Peyer's patch (tissue), 4 donors: ENCODE measurements around the gene LAPTM5. TPM values are rescaled to one million over a fixed set of nuclear protein-coding genes. Genes with fewer than 3 reads are reported as not detected.

ENCODE experiments used
- DNase-seq, 3 donors: peaks; one replicate each; pipeline ENCODE4 v3.0.0-alpha.2; 2017 to 2019
- H3K27ac ChIP-seq, 4 donors: fragments of 200-600 bp; sonication (generic); one replicate each; pipeline ENCODE4 v1.5.1; 2016 to 2019
- H3K27me3 ChIP-seq, 2 donors: fragments of 200-600 bp; sonication (generic); one replicate each; pipeline ENCODE4 v1.5.1; 2019
- H3K36me3 ChIP-seq, 3 donors: fragments of 200-600 bp; sonication (generic); one replicate each; pipeline ENCODE4 v1.5.1; 2016 to 2019
- H3K4me1 ChIP-seq, 4 donors: fragments of 200-600 bp; sonication (generic); one replicate each; pipeline ENCODE4 v1.5.1; 2016 to 2019
- H3K4me3 ChIP-seq, 4 donors: fragments of 200-600 bp; sonication (generic); 1 replicate in 3 of 4; 2 replicates in 1 of 4; pipeline ENCODE4 v1.5.1; 2016 to 2019; ENCODE audit warnings: mild to moderate bottlenecking in 1 of 4
- H3K9me3 ChIP-seq, 4 donors: fragments of 200-600 bp; sonication (generic); one replicate each; pipeline ENCODE4 v1.5.1; 2016 to 2019; ENCODE audit warnings: mild to moderate bottlenecking in 1 of 4
- CTCF ChIP-seq, 6 experiments: fragments of 450-650 bp in 4 of 6; fragments of 200-600 bp in 2 of 6; sonication (generic) in 1 of 6; IDR thresholded peaks; one replicate each; pipeline ENCODE4 v1.5.1; 2017 to 2019; ENCODE audit warnings: antibody characterized with exemption in 6 of 6, mild to moderate bottlenecking in 3 of 6, moderate library complexity in 1 of 6
- POLR2A ChIP-seq, 2 donors: fragments of 450-650 bp; IDR thresholded peaks; one replicate each; pipeline ENCODE4 v1.5.1; 2017; ENCODE audit warnings: antibody characterized with exemption in 2 of 2, mild to moderate bottlenecking in 2 of 2, moderate library complexity in 2 of 2
- total RNA-seq, 4 donors: library from RNA; depleted of rRNA; stranded (reverse); fragments of >200 nt; gene quantifications; one replicate each; pipeline ENCODE4 v1.1.0, GENCODE V29; 2016

LAPTM5 gene
- total RNA-seq, 4 donors from 2014 or later, result 10.3 to 77.6 (median 18.3) TPM

GRCh38 chr1:30776097-30777059 lies 18.8 kb upstream of the LAPTM5 start:
- H3K36me3 ChIP-seq, result no peaks in the 10 kb centered on the region
- H3K4me1 ChIP-seq, result no peaks in the 10 kb centered on the region
- H3K27me3 ChIP-seq, result no peaks in the 10 kb centered on the region
- DNase-seq, result peak in 1 of 3 donors; percentile 38
- no peak for TF ChIP-seq POLR2A (IDR thresholded peaks at IDR 0.05)
- TF ChIP-seq CTCF (IDR thresholded peaks at IDR 0.05), result no peak
- no peaks in the 10 kb centered on the region for H3K9me3 ChIP-seq
- H3K4me3 ChIP-seq, result no peak overlapping the region
- H3K27ac ChIP-seq, result no peak overlapping the region

GRCh38 chr1:30775433-30775975 lies 17.9 kb upstream of the LAPTM5 start:
- DNase-seq, result no peak
- Histone ChIP-seq H3K4me1 (no peaks in the 10 kb centered on the region), H3K36me3 (no peaks in the 10 kb centered on the region), H3K4me3 (no peak overlapping the region), H3K9me3 (no peaks in the 10 kb centered on the region), H3K27me3 (no peaks in the 10 kb centered on the region), H3K27ac (no peak overlapping the region)
- TF ChIP-seq POLR2A (IDR thresholded peaks at IDR 0.05), result no peak
- TF ChIP-seq CTCF (IDR thresholded peaks at IDR 0.05), result no peak

- DNase-seq, result no peak
- TF ChIP-seq CTCF (IDR thresholded peaks at IDR 0.05) (no peak), POLR2A (IDR thresholded peaks at IDR 0.05) (no peak)
- no peaks in the 10 kb centered on the region for H3K36me3 ChIP-seq
- no peak overlapping the region for H3K4me3 ChIP-seq
- H3K4me1 ChIP-seq, result no peaks in the 10 kb centered on the region
- no peaks in the 10 kb centered on the region for H3K27me3 ChIP-seq
- H3K9me3 ChIP-seq, result no peaks in the 10 kb centered on the region
- H3K27ac ChIP-seq, result no peak overlapping the region
Observed at GRCh38 chr1:30774550-30775432, 17.2 kb upstream of the LAPTM5 start.

- DNase-seq, result no peak
- H3K4me1 ChIP-seq, result no peaks in the 10 kb centered on the region
- H3K4me3 ChIP-seq, result no peak overlapping the region
- H3K27ac ChIP-seq, result no peak overlapping the region
- no peaks in the 10 kb centered on the region for H3K9me3 ChIP-seq
- H3K27me3 ChIP-seq, result no peaks in the 10 kb centered on the region
- no peaks in the 10 kb centered on the region for H3K36me3 ChIP-seq
- TF ChIP-seq POLR2A (IDR thresholded peaks at IDR 0.05) (no peak), CTCF (IDR thresholded peaks at IDR 0.05) (no peak)
Observed at GRCh38 chr1:30773722-30774358, 16.3 kb upstream of the LAPTM5 start.

GRCh38 chr1:30771005-30771404 lies 13.4 kb upstream of the LAPTM5 start:
- TF ChIP-seq CTCF (IDR thresholded peaks at IDR 0.05), result no peak
- TF ChIP-seq POLR2A (IDR thresholded peaks at IDR 0.05), result no peak
- no peaks in the 10 kb centered on the region for H3K27me3 ChIP-seq

More at GRCh38 chr1:30771005-30771404, 13.4 kb upstream of the LAPTM5 start:
- H3K9me3 ChIP-seq, result no peaks in the 10 kb centered on the region
- DNase-seq, result no peak
- no peaks in the 10 kb centered on the region for H3K36me3 ChIP-seq
- H3K4me3 ChIP-seq, result no peak overlapping the region
- no peak overlapping the region for H3K27ac ChIP-seq
- H3K4me1 ChIP-seq, result no peaks in the 10 kb centered on the region
